ENCODE results near the gene FOCAD. TPM values are rescaled to one million over a fixed set of nuclear protein-coding genes. Genes with fewer than 3 reads are reported as not detected.

Gene FOCAD
- total RNA-seq, 2 experiments from 2014 or later: 13.8 to 18.5 TPM

GRCh38 chr9:20684875-20685696 is 1.0 kb downstream of the FOCAD start:
- no peaks in the 10 kb centered on the region for H3K36me3 ChIP-seq (ENCODE audit: insufficient read depth, low read length)
- H3K4me3 ChIP-seq (ENCODE audit: low read depth, low read length, poor library complexity, severe bottlenecking): peak overlapping the region; percentile 83
- POLR2A ChIA-PET: interaction anchor here (0.6 to 2.0 kb wide), 16 partner anchors 11 to 433 kb away, joined by 3 to 7 read pairs (median 4); partner anchors contain the start of gene MLLT3
- peaks cover 16% of the 10 kb centered on the region for H3K4me1 ChIP-seq (ENCODE audit: insufficient read depth, low read length, poor library complexity, severe bottlenecking)
- H3K4me2 ChIP-seq (ENCODE audit: low read length): peak overlapping the region; percentile 99
- H3K9me2 ChIP-seq (ENCODE audit: insufficient read depth, low read length): no peaks in the 10 kb centered on the region
- TF ChIP-seq CTCF (conservative IDR thresholded peaks at IDR 0.05; ENCODE audit: low read length): no peak
- no peak for TF ChIP-seq EZH2phosphoT487 (IDR thresholded peaks at IDR 0.05; ENCODE audit: borderline replicate concordance, low read depth, low read length)
- CTCF ChIA-PET (ENCODE audit: unreplicated experiment): interaction anchor here (0.8 kb wide), 1 partner anchor 55 kb away, joined by 3 read pairs; no protein-coding TSS in a partner anchor
- no peak for DNase-seq (ENCODE audit: low spot score)
- TSS peak; percentile 59 for BruUV-seq (replicated peaks)
- no peaks in the 10 kb centered on the region for H3K9me3 ChIP-seq (ENCODE audit: low read length)
- H3K79me2 ChIP-seq (ENCODE audit: insufficient read depth, low read depth, low read length): peaks cover 13% of the 10 kb centered on the region; the same call in 1 of the 2 replicates
- intact Hi-C loops (cut with micrococcal nuclease; ENCODE audit: unreplicated experiment): loop anchor here (1.0 to 10.0 kb wide), 4 partner anchors 63 to 652 kb away; partner anchors contain the start of genes KLHL9 and MLLT3
- H2AFZ ChIP-seq (ENCODE audit: low read length): peak overlapping the region; percentile 86
- H3K27ac ChIP-seq (ENCODE audit: low read depth, low read length, poor library complexity, severe bottlenecking): peak overlapping the region; percentile 29
- H4K20me1 ChIP-seq (ENCODE audit: insufficient read depth, low read length): no peaks in the 10 kb centered on the region; the same call in 1 of the 2 replicates

- CTCF ChIA-PET (ENCODE audit: unreplicated experiment): no interaction called here
- Histone ChIP-seq H3K79me2 (ENCODE audit: insufficient read depth, low read depth, low read length) (peaks cover 13% of the 10 kb centered on the region; the same call in 1 of the 2 replicates), H3K4me3 (ENCODE audit: low read depth, low read length, poor library complexity, severe bottlenecking) (no peak overlapping the region), H3K36me3 (ENCODE audit: insufficient read depth, low read length) (no peaks in the 10 kb centered on the region), H3K9me3 (ENCODE audit: low read length) (no peaks in the 10 kb centered on the region), H4K20me1 (ENCODE audit: insufficient read depth, low read length) (no peaks in the 10 kb centered on the region; the same call in 1 of the 2 replicates), H3K27ac (ENCODE audit: low read depth, low read length, poor library complexity, severe bottlenecking) (no peak overlapping the region), H3K4me1 (ENCODE audit: insufficient read depth, low read length, poor library complexity, severe bottlenecking) (peaks cover 16% of the 10 kb centered on the region), H3K4me2 (ENCODE audit: low read length) (peak overlapping the region; percentile 99), H2AFZ (ENCODE audit: low read length) (no peak overlapping the region), H3K9me2 (ENCODE audit: insufficient read depth, low read length) (no peaks in the 10 kb centered on the region)
- intact Hi-C loops (cut with micrococcal nuclease; ENCODE audit: unreplicated experiment): loop anchor here (2.0 to 10.0 kb wide), 2 partner anchors 313 to 419 kb away; no protein-coding TSS in a partner anchor
- no peak for TF ChIP-seq EZH2phosphoT487 (IDR thresholded peaks at IDR 0.05; ENCODE audit: borderline replicate concordance, low read depth, low read length)
- TF ChIP-seq CTCF (conservative IDR thresholded peaks at IDR 0.05; ENCODE audit: low read length): no peak
- POLR2A ChIA-PET: interaction anchor here (0.6 to 1.3 kb wide), 5 partner anchors 10 to 78 kb away, joined by 3 to 4 read pairs (median 3); no protein-coding TSS in a partner anchor
- no peak for DNase-seq (ENCODE audit: low spot score)
- BruUV-seq (replicated peaks): no TSS peak
Observed at GRCh38 chr9:20685769-20686168, 1.7 kb downstream of the FOCAD start.
